GM12892 (cell line): ENCODE data around the gene PABPN1L.

ENCODE experiments used
- POLR2A ChIP-seq: IDR thresholded peaks from 2 replicates; pipeline ENCODE4 v1.6.1; 2011; ENCODE audit warnings: low read depth, low read length, control low read depth
- POLR2AphosphoS5 ChIP-seq: IDR thresholded peaks from 2 replicates; pipeline ENCODE4 v1.6.1; 2011; ENCODE audit warnings: low read depth, low read length, control low read depth

DNA sequence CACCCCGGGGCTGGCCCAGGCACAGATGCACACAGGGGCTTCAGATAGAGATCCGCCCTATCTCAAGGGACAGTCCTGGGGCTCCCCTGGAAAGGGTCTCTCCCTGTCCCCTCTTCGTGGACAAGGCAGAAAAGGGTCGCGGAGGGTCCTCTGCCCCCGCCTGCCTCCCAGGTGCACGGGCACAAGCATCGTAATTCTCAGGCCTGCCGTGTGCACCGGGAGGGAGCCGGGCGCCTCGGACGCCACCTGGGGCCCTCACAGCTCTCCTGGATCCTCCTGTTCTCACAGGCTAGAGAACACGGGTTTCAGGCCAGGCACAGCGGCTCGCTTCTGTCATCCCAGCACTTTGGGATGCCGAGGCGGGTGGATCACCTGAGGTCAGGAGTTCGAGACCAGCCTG, 11.9 kb upstream of the PABPN1L start:
- TF ChIP-seq POLR2A (no peak), POLR2AphosphoS5 (no peak)
